Measurements from ENCODE around the gene MAP3K3. TPM values are rescaled to one million over a fixed set of nuclear protein-coding genes. Genes with fewer than 3 reads are reported as not detected.

Gene MAP3K3
- total RNA-seq, 2 experiments from 2014 or later: 28.9 to 29.8 TPM

DNA sequence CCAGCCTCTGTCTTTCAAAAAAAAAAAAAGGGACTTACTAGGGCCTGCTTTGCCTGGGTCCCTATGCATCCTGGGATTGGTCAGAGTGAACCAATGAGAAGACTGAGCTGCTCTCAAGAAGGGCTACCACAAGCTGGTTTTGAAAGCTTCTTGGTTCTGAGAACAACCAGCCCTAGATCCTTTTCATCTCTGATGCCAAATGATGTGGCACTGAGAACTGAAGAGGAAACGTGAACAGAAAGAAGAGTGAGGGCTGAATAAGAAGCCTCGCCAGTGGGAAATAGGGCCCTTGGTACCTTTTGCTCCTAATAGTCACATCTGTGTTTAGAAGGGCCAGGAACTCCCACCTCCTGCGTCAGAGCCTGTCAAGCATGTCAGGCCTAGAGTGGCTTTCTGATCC lies 10.9 kb upstream of the MAP3K3 start:
- ChIA-PET CTCF (interaction anchor here (0.6 to 5.6 kb wide), 21 partner anchors 10 to 1342 kb away, joined by 3 to 76 read pairs (median 4); partner anchors contain the start of genes ACE, MAP3K3 and TACO1), POLR2A (interaction anchor here (0.6 to 1.0 kb wide), 5 partner anchors 10 to 186 kb away, joined by 3 to 8 read pairs (median 3); partner anchors contain the start of gene MAP3K3)

DNA sequence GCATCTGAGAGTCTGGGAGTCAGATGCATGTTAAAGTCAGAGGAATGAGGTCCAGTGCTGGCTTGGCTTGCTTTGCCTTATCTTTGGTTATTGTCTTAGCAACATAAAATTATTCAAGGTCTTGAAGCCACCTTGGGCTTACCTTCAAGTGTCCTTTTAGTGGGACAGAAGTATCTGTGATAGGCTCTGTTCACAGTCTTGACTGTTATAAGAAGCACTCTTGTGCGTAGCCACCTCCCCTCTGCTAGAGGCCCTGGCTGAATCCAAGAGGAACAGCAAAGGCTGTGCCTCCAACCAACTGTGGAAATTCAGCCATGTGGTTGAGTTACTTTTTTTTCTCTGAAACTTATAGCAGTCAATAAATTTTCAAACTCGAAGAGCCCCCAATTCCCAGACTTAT lies 8.6 kb upstream of the MAP3K3 start:
- CTCF ChIA-PET: interaction anchor here (1.7 to 5.6 kb wide), 2 partner anchors 99 to 188 kb away, joined by 3 to 76 read pairs; no protein-coding TSS in a partner anchor
- POLR2A ChIA-PET: no interaction called here

DNA sequence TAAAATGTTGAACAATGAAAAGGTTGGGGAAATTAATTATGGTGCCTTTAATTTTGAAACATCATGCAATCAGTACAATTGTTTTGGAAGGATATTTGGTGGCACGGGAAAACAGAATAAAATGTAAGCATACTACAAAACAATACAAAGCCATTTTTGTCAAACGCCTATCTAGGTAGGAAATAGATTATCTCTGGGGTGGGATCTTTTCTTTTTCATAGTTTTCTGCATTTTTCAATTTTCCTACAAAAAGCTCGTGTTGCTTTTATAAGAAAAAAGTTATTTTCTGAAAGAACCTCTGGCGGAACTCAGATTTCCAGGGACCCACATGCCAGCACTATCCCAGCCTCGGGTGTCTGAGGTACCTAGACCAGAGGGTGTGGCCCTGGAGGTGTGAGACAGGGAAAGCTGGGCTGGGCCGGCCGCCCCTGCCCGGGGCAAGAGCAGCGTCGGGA lies 961 bp upstream of the MAP3K3 start:
- ChIA-PET POLR2A (interaction anchor here (0.6 to 2.0 kb wide), 5 partner anchors 10 to 186 kb away, joined by 3 to 15 read pairs (median 4); partner anchors contain the start of genes CCDC47, DDX42 and LIMD2), CTCF (interaction anchor here (1.0 to 2.4 kb wide), 5 partner anchors 9 to 195 kb away, joined by 3 to 18 read pairs (median 5); no protein-coding TSS in a partner anchor)

DNA sequence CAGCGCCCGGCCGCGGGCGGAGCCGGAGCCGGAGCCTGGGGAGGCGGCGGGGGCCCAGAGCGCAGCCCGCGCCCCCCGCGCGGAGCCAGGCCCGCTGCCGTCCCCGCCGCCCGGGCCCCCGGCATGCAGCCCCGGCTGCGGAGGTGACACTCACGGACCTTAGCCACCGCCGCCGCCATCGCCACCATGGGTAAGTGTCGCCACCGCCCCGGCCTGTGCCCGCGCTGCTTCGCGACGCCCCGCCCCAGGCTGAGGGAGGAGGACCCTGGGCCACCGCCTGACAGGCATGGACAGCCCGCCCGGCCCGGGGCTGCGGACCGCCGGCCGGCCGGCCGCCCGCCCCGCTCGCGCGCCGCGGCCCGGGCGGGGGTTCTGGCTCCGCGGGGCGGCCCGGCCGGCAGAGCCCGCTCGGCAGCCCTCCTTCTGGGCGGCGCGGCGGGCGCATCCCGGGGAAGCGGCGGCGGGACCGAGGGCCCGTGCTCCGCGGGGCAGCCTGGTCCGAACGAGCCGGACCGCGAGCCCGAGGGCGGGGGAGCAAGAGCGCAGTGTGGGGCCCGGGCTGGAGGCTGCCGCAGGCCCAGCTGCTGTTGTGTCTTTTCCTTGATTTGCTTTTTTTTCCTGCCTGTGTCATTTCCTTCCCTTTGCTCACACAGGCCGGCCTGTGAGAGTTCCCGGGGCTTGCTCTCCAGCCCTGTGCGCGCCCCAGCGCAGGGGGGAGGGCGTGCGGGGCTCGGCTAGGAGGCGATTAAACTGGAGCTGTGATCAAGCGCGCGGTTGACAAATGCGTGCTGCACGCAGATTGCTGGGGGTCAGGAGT lies 565 bp downstream of the MAP3K3 start:
- ChIA-PET POLR2A (interaction anchor here (0.6 to 2.0 kb wide), 4 partner anchors 74 to 151 kb away, joined by 3 to 15 read pairs (median 4); partner anchors contain the start of genes CCDC47, DDX42 and LIMD2), CTCF (interaction anchor here (0.6 to 2.4 kb wide), 5 partner anchors 11 to 977 kb away, joined by 3 to 18 read pairs (median 4); no protein-coding TSS in a partner anchor)

DNA sequence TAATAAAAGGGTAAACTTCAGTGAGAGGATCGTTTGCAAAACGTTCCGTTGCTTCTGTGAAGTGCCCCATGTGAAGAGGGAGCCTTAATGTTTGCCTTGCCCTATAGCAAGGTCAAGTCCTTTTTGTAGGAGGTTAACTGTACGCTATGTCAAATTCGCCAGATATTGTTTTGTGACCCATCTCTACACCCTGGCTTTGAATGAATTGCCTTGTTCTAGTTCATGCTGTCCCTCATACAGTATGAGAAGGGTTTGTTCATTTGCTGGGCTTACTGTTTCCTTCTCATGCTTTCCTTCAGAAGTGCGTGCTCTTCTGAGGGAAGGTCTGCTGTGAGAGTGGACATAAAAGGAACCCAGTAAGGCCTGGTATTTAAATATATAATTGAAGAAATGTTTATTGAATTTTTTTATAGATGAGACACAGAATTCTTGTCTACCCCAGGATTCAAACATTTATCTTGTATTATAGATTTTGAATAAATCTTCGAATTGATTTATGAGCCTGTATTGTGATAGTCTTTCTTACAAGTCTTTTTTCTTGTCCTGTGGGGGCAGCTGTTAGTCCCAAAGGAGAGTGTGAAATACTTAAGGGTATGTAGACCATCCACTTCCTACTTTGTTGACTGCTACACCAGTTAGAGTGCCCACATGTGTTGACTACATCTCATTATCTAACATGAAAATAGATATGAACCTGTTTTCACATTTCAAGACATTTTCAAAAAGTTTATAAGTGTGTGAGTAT lies 1.7 kb downstream of the MAP3K3 start:
- CTCF ChIA-PET: interaction anchor here (0.6 to 4.1 kb wide), 3 partner anchors 198 to 978 kb away, joined by 4 to 13 read pairs (median 8); no protein-coding TSS in a partner anchor
- POLR2A ChIA-PET: interaction anchor here (0.6 kb wide), 1 partner anchor 83 kb away, joined by 4 read pairs; no protein-coding TSS in a partner anchor

DNA sequence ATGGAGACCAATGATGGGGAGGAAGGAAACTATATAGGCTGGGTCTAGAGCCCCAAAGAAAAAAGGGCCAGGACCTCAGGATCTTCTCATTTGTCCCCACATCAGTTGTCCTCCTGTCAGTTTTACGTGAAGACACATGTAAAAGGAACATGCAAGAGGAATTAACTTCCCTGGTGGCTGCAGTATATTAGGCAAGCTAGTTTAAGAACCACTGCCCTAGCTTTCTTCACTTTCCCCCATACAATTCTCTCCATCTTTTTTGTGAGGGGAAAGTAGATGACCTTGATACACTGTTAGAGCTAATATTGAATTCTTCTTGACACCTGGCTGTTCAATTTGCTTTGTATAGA lies 2.3 kb downstream of the MAP3K3 start:
- CTCF ChIA-PET: interaction anchor here (4.1 kb wide), 1 partner anchor 199 kb away, joined by 13 read pairs; no protein-coding TSS in a partner anchor
- POLR2A ChIA-PET: no interaction called here

DNA sequence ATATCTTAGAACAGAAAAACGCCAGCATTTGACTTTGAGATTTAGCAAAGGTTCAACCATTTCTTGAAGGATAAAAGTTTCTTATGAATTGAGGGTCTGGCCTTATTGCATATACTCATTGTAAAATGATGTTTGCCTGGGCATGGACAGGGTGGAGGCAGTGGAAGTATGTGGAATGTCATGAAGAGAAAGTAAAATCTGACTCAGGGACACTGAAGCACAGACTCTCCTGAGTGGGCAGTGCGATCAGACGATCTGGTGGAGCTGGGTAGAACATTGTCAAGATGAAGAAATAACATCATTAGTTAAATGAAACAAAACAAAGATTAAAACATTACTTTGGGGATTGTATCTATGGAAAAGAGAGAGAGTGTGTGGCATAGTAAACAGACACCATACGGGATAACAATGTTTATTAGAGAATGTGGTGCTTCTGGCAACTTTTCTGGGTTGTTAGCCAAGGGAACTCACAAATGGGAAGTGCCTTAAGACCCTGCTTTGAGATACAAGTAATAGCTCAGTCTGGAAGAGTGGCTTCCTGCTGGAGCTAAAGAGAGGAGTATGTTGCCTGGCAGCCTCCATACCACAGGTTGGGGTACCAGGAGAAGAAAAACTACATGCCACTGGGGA lies 4.4 kb downstream of the MAP3K3 start:
- ChIA-PET CTCF (interaction anchor here (1.0 to 4.1 kb wide), 3 partner anchors 15 to 201 kb away, joined by 3 to 13 read pairs (median 8); no protein-coding TSS in a partner anchor), POLR2A (interaction anchor here (0.6 kb wide), 1 partner anchor 89 kb away, joined by 5 read pairs; no protein-coding TSS in a partner anchor)

DNA sequence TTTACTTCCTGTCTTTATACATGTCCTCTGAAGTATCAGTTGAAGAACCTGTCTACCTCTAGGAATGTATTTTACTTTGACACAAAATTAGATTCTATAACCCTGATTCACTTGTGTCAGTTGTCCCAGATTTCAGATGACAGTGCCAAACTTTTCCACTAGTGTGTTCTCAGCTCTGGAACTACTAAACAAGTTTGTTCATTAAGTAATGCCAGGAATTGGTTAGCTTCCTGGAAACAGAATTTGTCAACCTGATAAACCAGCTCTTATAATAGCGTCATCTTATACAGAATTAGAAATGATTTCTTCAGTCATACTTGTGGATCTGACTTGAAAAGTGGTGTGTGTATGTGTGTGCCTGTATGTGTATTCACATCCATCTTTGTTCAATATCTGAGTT lies 7.4 kb downstream of the MAP3K3 start:
- ChIA-PET CTCF (interaction anchor here (1.0 to 1.4 kb wide), 2 partner anchors 18 to 81 kb away, joined by 3 read pairs; no protein-coding TSS in a partner anchor), POLR2A (interaction anchor here (1.1 kb wide), 1 partner anchor 52 kb away, joined by 3 read pairs; no protein-coding TSS in a partner anchor)

DNA sequence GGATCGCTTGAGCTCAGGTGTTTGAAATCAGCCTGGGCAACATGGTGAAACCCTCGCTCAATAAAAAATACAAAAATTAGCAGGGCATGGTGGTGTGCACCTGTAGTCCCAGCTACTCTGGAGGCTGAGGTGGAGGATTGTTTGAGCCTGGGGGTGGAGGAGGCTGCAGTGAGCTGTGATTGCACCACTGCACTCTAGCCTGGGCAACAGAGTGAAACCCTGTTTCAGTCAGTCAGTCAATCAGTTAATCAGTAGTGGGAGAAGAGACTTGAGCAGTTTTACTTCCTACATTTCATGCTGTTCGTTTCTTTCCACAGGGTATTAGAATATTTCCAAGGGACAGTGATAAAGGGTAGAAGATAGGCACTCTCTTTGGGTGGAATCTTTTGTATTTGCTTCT lies 8.8 kb downstream of the MAP3K3 start:
- ChIA-PET CTCF (interaction anchor here (1.4 kb wide), 1 partner anchor 80 kb away, joined by 3 read pairs; no protein-coding TSS in a partner anchor), POLR2A (no interaction called here)

DNA sequence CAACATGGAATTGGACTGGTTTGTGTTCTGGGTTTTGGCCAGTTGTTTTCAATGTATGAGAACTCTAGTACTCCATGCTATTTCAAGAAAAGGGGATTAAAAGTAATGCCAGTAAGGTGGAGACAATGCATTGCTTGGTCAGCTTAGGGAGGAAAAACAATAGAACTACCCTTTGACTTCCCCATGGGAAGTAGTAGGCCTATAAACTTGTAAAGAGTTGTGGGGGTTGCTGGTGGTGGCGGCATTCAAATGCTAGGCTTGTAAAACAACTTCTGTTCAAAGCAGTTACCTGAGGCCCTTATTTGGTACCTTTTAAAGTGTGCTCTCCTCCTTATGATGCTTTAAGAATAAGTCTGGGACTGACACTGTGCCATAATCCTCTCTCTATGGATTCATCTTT lies 9.4 kb downstream of the MAP3K3 start:
- POLR2A ChIA-PET: no interaction called here
- CTCF ChIA-PET: no interaction called here

DNA sequence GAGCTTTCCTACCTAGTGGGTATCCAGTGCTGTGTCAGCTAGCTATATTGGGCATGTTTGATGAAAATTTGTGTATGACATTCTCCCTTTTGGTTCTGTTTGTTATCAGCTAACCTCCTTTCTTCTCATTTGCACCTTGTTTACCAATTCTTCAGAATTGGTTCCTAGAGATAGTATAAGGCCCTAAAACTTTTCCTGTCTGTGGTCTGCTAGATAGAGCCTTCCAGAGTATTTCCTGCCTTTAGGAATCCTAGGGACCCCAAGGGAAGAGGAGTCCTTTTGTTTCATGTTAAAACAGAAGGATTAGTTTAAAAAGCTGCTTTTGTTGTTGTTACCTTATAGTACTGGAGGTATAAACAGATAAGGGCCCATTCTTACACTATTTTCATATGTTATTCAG lies 11.5 kb downstream of the MAP3K3 start:
- POLR2A ChIA-PET: interaction anchor here (1.0 kb wide), 1 partner anchor 81 kb away, joined by 4 read pairs; no protein-coding TSS in a partner anchor

DNA sequence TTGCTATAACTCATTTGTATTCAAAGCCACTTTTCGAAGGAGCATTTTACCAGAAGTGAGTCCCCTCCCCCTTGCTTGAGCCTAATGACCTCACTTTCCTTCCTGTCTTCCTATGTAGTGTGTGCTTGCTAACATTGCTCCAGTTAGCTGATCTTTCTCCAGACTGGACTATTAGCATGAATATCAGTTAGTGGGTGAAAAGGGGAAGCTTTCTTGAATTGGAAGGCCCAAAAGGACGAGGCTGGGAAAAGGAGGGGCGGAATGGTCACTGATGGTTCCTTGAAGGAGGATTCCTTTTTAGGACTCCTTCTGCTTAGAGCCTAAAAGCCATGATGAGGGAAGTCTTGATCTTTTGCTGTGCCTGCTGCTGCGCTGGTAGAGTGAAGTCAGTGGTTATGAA lies 11.9 kb downstream of the MAP3K3 start:
- CTCF ChIA-PET: no interaction called here

More for the DNA sequence above, 11.5 kb downstream of the MAP3K3 start:
- CTCF ChIA-PET: interaction anchor here (0.7 kb wide), 1 partner anchor 64 kb away, joined by 4 read pairs; no protein-coding TSS in a partner anchor

DNA sequence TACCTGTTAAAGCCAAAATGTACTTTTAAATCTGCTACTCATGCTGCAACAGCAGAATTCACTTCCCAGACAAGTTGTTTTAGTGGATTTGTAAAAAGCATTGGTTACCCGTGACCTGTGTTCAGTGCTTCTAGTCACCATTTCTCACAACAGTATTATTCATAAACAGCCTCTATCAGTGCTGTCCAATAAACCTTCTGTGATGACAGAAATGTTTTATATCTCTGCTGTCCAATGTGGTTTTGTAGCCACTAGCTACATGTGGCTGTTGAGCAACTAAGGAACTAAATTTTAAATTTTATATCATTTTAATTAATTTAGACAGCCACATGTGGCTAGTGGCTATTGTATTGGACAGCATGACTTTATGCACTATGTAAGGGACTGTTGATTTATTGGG lies 12.6 kb downstream of the MAP3K3 start:
- CTCF ChIA-PET: interaction anchor here (1.0 kb wide), 1 partner anchor 75 kb away, joined by 3 read pairs; no protein-coding TSS in a partner anchor
- POLR2A ChIA-PET: no interaction called here

More for the DNA sequence above, 11.9 kb downstream of the MAP3K3 start:
- POLR2A ChIA-PET: no interaction called here

DNA sequence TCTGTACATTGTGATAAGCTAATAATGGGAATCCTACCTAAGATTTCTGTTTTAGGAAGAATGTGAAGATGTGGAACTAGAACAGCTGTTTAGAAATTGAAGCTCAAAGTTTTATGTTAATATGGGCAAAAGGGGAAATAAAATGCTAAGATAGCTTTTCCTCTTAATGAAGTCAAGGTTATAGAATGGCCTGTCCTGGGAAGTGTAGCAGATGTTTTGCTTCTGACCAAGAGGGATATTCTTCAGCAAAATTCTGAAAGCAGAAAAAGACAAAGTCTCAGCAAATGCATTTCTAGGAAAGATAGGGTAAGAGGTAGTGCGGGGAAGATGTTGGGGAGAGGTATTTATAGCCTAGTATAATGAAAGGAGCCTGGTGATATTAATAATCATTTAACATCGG lies 13.1 kb downstream of the MAP3K3 start:
- ChIA-PET POLR2A (no interaction called here), CTCF (interaction anchor here (1.0 kb wide), 1 partner anchor 75 kb away, joined by 3 read pairs; no protein-coding TSS in a partner anchor)

DNA sequence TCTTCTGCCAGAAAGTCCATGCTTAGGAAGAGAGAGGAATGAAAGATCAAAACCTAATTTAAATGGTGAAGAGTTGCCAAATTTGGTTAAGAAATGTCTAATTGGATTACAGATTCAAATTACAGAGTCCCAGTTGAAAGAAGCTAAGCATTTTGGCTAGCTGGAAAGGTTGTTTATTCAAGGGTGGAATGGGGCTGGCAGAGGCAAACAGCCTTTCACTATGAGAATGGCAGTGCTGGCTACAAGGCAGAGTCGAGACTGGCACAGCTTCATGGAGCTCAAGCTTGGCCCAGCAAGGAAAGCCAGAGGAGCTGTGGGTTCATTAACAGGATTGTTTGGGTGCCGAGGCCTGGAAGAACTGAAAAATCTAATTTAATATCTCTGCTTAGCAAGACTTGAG lies 13.6 kb downstream of the MAP3K3 start:
- POLR2A ChIA-PET: no interaction called here
- CTCF ChIA-PET: no interaction called here

DNA sequence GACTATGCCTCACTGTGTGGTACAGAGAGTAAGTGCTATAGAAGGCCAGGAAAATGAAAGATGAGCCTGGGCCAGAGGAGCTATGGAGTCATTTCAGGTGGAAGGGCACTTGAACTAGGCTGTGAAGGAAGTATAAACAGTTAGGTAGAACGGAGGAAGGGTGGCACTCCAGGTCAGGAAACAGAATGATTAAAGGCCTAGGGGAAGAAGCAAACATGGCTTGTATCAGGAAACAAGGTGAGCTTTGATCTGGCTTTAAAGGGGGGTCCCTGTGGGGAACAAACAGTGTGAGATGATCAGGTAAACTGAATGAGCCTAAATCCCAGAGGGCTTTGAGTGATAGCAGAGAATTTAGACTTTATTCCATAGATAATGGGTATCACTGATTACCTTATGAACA lies 16.9 kb downstream of the MAP3K3 start:
- CTCF ChIA-PET: no interaction called here

DNA sequence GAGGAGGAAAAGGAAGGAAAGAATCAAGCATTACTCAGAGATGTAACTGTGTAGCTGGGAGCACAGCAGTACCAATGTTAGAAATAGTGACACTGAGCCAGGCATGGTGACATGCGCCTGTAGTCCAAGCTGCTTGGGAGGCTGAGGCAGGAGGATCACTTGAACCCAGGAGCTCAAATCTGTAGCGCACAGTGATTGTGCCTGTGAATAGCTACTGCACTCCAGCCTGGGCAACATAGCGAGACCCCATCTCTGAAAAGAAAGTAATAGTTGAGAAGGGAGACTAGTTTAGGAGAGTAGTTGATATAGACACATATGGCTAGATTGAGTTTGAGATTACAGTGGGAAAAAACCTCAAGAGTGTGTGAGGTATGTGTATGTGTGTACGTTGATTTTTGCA lies 17.8 kb downstream of the MAP3K3 start:
- POLR2A ChIA-PET: no interaction called here
- CTCF ChIA-PET: no interaction called here

More for the DNA sequence above, 16.9 kb downstream of the MAP3K3 start:
- POLR2A ChIA-PET: interaction anchor here (0.5 kb wide), 1 partner anchor 410 kb away, joined by 3 read pairs; no protein-coding TSS in a partner anchor

DNA sequence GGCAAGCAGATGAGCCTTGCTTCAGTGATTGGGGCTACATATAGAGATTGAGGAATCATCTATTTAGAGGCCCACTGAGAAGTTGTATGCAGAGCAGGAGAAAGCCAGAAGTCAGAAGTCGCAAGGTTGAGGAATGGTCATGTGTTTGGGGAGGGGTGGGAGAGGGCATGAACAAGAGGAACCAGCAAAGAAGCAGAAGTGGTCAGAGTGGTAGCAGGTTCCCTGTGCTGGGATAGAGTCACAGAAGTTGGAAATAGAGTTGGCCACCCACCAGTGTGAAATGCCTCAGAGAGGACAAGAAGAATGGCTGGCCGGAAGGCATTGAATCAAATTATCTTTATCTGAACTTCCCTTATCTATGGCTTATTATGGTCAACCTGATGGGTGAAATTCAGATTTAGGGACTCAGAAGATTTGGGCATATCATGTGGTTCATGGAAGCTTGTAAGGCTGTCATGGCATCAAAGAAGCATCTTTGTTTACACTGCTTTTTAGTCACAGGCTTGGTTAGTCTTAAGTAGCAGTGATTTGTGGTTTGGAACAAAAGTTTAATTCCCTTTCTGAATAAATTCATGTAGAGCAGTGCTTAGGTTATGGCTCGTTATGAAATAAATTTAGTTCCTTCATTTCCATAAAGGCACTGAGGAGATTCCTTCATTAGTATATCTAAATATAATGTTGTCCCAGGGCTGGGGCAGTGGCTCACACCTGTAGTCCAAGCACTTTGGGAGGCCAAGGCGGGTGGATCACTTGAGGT lies 19.7 kb downstream of the MAP3K3 start:
- ChIA-PET POLR2A (no interaction called here), CTCF (interaction anchor here (0.7 kb wide), 1 partner anchor 22 kb away, joined by 4 read pairs; no protein-coding TSS in a partner anchor)

Measured in activated CD8-positive, alpha-beta memory T cell treated with anti-CD3 and anti-CD28 coated beads for 36 hours (primary cell).